ENCODE results near the gene FRK. TPM values are rescaled to one million over a fixed set of nuclear protein-coding genes. Genes with fewer than 3 reads are reported as not detected.

FRK gene
- total and polyA plus RNA-seq, 5 experiments from 2014 or later = 0.01 to 0.08 TPM; not detected in 3

DNA sequence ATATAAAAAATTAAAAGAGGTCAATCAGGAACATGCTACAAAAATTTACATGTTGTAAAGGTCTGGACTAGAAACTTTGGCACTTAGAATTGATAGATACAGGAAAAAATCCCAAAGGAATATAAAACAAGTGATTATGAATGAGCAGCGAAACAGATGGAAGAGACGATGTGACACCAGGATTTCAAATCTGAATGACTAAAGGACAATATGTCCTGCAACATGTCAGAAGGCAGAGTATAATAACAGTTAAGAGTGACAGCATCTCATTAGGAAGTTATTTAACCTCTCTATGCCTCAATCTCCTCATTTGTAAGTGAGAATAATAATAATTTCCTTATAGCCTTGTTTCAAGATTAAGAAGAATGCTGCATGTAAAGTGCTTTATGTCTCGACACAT is 50.3 kb downstream of the FRK start:
- H3K4me3 Mint-ChIP-seq = no peak overlapping the region

DNA sequence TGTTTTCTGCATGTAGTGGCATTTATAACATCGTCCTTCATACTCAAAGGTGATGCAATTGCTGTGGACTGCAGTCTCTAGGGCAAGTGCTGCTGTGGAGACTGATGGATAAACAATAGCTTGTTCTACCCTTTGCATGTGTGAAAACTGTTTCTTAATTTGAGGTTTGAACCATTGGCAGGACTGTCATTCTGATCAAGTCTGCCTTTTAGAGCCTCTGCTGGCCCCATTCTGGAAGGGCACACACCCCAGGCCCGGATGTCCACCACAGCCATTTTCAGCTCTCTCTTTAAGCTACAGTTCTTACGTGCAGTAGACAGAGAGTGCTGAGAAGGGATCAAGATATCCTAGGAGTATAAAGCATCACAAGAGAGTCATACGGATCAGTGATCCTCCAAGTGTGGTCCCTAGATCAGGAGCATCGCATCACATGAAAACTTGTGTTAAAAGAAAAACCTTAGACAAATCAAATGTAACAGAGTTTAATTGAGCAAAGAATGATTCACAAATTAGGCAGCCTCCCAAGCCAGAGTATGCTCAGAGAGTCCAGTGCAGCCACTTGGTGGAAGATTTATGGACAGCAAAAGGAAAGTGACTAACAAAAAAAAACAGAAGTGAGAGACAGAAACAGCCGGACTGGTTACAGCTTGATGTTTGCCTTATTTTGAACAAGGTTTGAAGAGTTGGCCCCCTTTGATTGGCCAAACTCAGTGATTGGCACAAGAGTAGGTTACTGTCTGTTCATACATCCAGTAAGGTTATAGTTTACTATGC is 52.0 kb downstream of the FRK start:
- no peaks in the 10 kb centered on the region for H3K36me3 Mint-ChIP-seq
- no peak for DNase-seq
- no peak overlapping the region for H3K4me3 Mint-ChIP-seq
- H3K9me3 Mint-ChIP-seq = no peaks in the 10 kb centered on the region
- H3K27me3 Mint-ChIP-seq = peaks cover 0 to 11% (median 5%) of the 10 kb centered on the region in 5 donors
- no peak for ATAC-seq
- H3K4me1 Mint-ChIP-seq = peaks cover 0 to 7% (median under 1%) of the 10 kb centered on the region in 4 donors
- H3K27ac Mint-ChIP-seq = peak overlapping the region in 1 of 10 donors; percentile 53
- POLR2A ChIA-PET = no interaction called here

More for the DNA sequence above, 50.3 kb downstream of the FRK start:
- Mint-ChIP-seq H3K4me1 (peaks cover 0 to 7% (median under 1%) of the 10 kb centered on the region in 4 donors), H3K27ac (no peak overlapping the region), H3K36me3 (no peaks in the 10 kb centered on the region), H3K9me3 (no peaks in the 10 kb centered on the region), H3K27me3 (peaks cover 2 to 21% (median 15%) of the 10 kb centered on the region in 5 donors)
- no peak for ATAC-seq
- POLR2A ChIA-PET = no interaction called here
- DNase-seq = no peak

DNA sequence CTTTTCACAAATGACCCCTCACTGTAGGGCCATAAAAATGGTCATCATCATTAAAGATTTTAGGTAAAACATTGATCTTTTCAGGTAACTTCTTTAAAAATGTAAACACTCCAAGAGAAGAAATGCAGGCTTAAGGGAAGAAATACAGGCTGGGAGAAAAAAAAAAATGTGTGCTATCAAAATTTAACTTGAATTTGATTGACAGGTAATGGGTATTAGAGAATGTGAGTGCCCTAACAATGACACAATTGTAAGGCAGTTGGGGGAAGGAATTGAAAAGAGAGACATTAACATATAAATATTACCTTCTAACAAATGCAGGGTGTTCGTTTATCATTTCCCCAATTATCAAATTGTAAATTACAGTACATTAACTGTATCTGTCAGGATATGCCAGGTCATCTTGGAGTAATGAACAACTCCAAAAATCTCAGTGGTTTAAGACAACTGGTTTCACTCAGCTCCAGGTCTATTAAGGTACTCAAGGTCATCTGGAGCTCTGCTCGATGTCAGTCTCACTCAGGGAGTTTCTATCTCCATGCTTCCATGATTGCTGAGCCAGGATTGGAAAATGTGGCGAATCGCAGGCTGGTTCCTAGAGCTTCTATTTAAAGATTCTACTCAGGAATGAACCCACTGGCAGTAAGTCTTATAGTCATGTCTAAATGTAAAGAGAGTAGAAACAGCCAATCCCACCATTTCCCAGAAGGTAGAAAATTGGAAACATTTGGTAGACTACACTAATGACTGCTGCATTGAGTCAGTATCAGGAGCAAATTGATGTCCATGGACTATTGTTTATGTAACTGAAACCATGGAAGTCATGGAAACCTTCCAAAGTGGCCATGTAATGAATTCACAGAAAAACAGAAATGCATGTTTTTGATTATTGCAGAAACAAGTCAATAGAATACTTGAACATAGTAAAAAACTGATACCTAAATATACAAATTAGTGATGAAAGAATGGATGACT is 55.6 kb downstream of the FRK start:
- Mint-ChIP-seq H3K9me3 (no peaks in the 10 kb centered on the region), H3K4me3 (no peak overlapping the region), H3K4me1 (peaks cover 0 to 2% (median under 1%) of the 10 kb centered on the region in 4 donors), H3K36me3 (no peaks in the 10 kb centered on the region), H3K27ac (no peak overlapping the region), H3K27me3 (peaks cover 0 to 7% (median 0%) of the 10 kb centered on the region in 5 donors)
- DNase-seq (no peak), ATAC-seq (no peak)
- POLR2A ChIA-PET = no interaction called here

DNA sequence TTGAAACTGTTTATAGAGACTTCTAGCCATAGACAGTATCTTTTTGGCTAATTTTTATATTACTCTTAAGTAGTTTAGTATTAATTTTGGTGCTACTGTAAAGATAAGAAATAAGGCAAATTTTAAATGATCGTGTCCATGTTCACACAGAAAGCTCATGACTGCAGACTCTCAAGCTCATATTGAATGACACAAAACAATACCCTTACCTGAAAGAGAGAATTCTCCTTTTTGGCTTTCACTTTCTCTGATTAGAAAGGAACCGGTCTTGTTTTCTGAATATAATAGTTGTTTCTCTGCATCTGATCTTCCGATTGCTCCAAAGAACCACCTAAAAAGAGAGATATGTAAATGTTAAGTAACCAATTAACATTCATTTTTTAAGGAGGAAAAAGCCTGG is 57.0 kb downstream of the FRK start:
- peaks cover 0 to 7% (median 1%) of the 10 kb centered on the region in 5 donors for H3K27me3 Mint-ChIP-seq
- H3K9me3 Mint-ChIP-seq = no peaks in the 10 kb centered on the region
- POLR2A ChIA-PET = no interaction called here
- no peak overlapping the region for H3K4me3 Mint-ChIP-seq
- no peak overlapping the region for H3K27ac Mint-ChIP-seq
- ATAC-seq (no peak), DNase-seq (no peak)
- no peaks in the 10 kb centered on the region for H3K4me1 Mint-ChIP-seq
- H3K36me3 Mint-ChIP-seq = no peaks in the 10 kb centered on the region

DNA sequence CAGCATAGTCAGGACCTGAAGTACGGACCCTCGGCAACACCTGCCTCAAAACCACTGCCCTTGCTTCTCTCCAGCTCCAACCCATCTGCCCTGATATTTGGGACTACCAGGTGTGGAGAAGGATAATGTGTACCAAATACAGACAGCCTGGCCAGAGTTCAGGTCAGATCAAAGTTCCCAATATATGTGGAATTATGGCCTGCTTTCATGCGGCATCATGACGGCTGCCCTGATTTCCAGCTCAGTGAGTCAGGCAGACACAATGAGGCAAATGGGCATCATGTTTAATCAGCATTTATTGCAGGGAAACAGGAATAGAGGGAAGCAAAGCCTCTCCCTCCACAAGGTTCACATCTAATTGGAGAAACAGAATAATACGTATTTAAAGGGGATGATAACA is 57.9 kb downstream of the FRK start:
- Mint-ChIP-seq H3K4me1 (peaks cover 0 to 2% (median 0%) of the 10 kb centered on the region in 4 donors), H3K4me3 (no peak overlapping the region), H3K27ac (no peak overlapping the region), H3K9me3 (no peaks in the 10 kb centered on the region), H3K27me3 (peaks cover 3 to 10% (median 6%) of the 10 kb centered on the region in 5 donors), H3K36me3 (no peaks in the 10 kb centered on the region)
- POLR2A ChIA-PET = no interaction called here
- DNase-seq = no peak
- ATAC-seq = no peak

DNA sequence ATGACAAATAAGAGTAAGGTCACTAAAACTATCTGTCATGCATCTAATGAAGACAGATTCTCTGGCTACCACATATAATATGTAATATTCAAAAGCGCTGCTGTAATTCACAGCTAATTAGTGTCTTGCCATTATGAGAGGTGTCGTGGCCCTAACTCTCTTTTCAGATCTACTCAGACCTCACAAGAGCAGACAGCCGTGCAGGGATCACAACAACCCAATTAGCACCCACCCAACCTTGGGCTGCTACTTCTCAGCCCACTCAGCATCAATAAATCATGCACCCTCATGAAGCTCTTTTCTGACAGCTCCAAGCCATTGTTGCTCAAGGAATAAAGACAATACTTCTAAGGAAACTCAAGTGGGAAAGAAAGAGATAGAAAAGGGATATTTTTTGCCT is 61.5 kb downstream of the FRK start:
- Mint-ChIP-seq H3K27ac (no peak overlapping the region), H3K9me3 (no peaks in the 10 kb centered on the region), H3K36me3 (no peaks in the 10 kb centered on the region), H3K4me3 (no peak overlapping the region), H3K27me3 (peaks cover 6 to 15% (median 10%) of the 10 kb centered on the region in 5 donors), H3K4me1 (peaks cover 0 to 2% (median 0%) of the 10 kb centered on the region in 4 donors)
- DNase-seq (no peak), ATAC-seq (no peak)
- POLR2A ChIA-PET = no interaction called here

DNA sequence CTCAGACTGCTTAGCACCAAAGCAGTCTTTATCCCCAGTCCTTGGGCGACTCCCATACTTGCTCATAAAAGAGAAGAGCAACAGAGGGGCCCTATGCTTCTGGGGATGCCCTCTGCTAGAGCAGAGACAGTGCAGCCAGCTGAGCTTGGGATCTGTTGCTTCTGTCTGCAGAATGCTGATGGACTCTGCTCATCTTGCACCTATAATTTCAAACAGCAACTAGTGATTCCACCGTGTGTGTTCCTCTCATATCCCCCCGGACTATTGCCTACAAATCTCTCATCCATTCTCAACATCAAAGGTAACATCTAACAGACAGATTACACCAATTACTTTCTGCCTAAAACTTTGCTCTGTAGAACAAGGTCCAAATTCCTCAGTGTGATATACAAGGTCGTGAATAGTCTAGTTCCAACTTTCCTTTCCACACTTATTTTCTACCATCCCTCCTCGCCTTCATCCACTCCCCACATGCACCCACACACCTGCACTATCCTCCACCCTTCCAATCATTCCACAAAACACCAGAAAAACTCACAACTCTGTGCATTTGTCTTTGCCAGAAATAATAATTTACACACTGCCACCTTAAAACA is 62.6 kb downstream of the FRK start:
- ATAC-seq = no peak
- Mint-ChIP-seq H3K9me3 (no peaks in the 10 kb centered on the region), H3K27me3 (peaks cover 6 to 16% (median 10%) of the 10 kb centered on the region in 5 donors), H3K4me3 (no peak overlapping the region), H3K36me3 (no peaks in the 10 kb centered on the region), H3K4me1 (peaks cover 0 to 2% (median 0%) of the 10 kb centered on the region in 4 donors), H3K27ac (no peak overlapping the region)
- POLR2A ChIA-PET = no interaction called here
- DNase-seq = no peak

DNA sequence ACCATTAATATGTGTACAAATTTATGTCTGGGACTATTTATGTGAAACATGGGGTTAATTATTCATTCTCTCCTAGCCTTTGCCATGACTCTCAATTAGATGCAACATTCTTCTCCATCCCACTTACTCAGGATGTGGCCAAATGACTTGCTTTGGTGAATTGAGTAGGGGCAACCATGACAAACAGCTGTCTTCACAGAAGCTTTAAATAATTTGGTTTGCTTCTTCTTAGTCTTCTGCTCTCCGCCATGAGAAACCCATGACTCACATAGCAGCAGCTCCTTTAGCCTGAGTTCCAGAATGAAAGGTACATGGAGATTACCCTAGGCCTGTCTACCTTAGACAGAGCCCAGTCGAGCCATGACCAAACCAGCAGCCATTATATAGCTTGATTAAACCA is 74.7 kb downstream of the FRK start:
- Mint-ChIP-seq H3K27me3 (peaks cover 0 to 9% (median 2%) of the 10 kb centered on the region in 5 donors), H3K27ac (no peak overlapping the region), H3K4me1 (no peaks in the 10 kb centered on the region), H3K9me3 (peaks cover 0 to 14% (median 4%) of the 10 kb centered on the region in 9 donors), H3K4me3 (no peak overlapping the region), H3K36me3 (no peaks in the 10 kb centered on the region)
- DNase-seq = no peak
- no peak for ATAC-seq
- POLR2A ChIA-PET = no interaction called here

DNA sequence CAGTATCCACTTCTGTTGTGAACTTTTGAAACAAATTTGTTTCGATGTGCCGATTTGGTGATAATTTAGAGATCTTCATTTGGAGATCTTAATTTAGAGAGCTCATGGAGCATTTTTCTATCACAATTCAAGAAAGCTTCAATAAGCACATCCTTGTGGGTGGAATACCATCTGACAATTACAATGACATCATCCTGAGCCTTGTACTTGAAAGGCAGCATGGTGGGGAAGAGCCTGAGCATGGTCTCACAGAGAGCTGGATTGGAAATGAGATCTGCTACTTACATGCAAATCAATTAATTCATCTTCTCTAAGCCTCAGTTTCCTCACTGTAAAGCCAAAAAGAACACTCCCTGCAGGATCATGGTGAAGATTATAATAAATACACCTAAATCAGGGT is 75.9 kb downstream of the FRK start:
- Mint-ChIP-seq H3K27ac (no peak overlapping the region), H3K4me3 (no peak overlapping the region), H3K4me1 (no peaks in the 10 kb centered on the region), H3K36me3 (no peaks in the 10 kb centered on the region), H3K27me3 (peaks cover 0 to 9% (median 2%) of the 10 kb centered on the region in 5 donors), H3K9me3 (peaks cover 0 to 2% (median 0%) of the 10 kb centered on the region in 9 donors)
- DNase-seq (no peak), ATAC-seq (no peak)
- POLR2A ChIA-PET = no interaction called here

DNA sequence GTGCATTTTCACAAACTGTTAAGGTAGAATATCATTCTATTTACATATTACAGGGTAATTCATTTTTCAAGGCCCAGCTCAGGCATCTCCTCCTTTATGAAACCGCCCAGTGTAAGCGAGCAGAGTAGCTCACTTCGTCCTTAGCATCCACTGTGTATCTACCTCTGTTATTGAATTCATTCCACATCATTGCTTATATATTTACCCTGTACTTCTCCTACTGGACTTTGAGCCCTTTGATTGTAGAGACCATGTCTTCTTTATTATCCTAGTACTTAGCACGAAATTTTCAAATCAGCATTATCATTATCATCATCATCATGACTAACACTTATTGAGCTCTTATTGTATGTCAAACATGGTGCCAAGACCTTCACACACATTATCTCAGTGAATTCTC is 76.7 kb downstream of the FRK start:
- Mint-ChIP-seq H3K4me3 (no peak overlapping the region), H3K4me1 (no peaks in the 10 kb centered on the region), H3K27ac (no peak overlapping the region), H3K27me3 (peaks cover 0 to 9% (median 0%) of the 10 kb centered on the region in 5 donors), H3K9me3 (no peaks in the 10 kb centered on the region), H3K36me3 (no peaks in the 10 kb centered on the region)
- POLR2A ChIA-PET = no interaction called here
- DNase-seq = no peak
- ATAC-seq = no peak

DNA sequence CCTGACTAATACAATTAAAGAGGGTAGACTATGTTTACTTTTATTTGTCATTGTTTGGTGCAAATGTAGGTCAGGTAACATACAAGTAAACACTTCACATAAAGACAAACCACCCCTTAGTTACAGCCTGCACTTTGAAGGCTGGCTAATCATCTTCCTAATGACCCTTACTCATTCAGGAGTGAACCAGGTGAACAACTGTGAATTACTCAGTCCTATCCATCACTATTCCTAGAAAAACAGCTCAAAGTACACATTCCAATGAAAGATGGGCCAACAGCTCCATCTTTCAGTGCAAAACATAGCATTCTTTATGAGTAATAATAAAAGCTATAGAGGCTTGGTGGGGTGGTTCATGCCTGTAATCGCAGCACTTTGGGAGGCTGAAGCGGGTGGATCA is 78.2 kb downstream of the FRK start:
- Mint-ChIP-seq H3K9me3 (no peaks in the 10 kb centered on the region), H3K27ac (no peak overlapping the region), H3K27me3 (peaks cover 0 to 9% (median 0%) of the 10 kb centered on the region in 5 donors), H3K4me1 (no peaks in the 10 kb centered on the region), H3K36me3 (no peaks in the 10 kb centered on the region), H3K4me3 (no peak overlapping the region)
- POLR2A ChIA-PET = no interaction called here
- no peak for DNase-seq
- no peak for ATAC-seq

DNA sequence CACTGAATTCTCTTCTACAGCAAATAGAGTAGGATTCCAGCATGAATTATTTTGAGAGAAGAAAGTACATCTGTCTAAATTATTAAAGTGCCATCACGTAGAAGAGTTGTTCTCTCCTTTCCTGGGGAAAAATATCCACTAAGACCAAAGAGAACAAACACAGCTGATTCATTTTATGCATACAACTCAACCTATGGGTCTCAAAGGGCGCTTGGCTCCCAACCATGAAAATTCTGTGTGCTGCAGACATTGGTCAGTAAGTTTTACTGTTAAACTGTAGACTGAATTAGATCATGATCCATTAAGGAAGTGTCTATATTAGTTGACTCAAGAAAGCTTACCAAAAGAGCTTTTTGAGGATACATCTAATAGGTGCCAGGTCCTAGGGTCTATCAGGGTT is 83.5 kb downstream of the FRK start:
- ATAC-seq = no peak
- POLR2A ChIA-PET = no interaction called here
- H3K27me3 Mint-ChIP-seq = peaks cover 3 to 12% (median 6%) of the 10 kb centered on the region in 5 donors
- H3K36me3 Mint-ChIP-seq = no peaks in the 10 kb centered on the region
- no peak overlapping the region for H3K4me3 Mint-ChIP-seq
- no peaks in the 10 kb centered on the region for H3K9me3 Mint-ChIP-seq
- DNase-seq = no peak
- H3K4me1 Mint-ChIP-seq = no peaks in the 10 kb centered on the region
- no peak overlapping the region for H3K27ac Mint-ChIP-seq

Data from naive thymus-derived CD8-positive, alpha-beta T cell (primary cell).